KMS-11 (cell line): Measurements from ENCODE around the gene PNMA8C.

Source experiments
- H2AFZ ChIP-seq: fragments of 200-600 bp; sonication (generic); 2 replicates; pipeline ENCODE4 v1.6.1; 2016; ENCODE audit warnings: antibody characterized with exemption, mixed run types, low read depth
- H3K27ac ChIP-seq: fragments of 200-600 bp; sonication (generic); 2 replicates; pipeline ENCODE4 v1.6.1; 2016; ENCODE audit warnings: mild to moderate bottlenecking, mixed run types
- H3K27me3 ChIP-seq: fragments of 200-600 bp; sonication (generic); 2 replicates; pipeline ENCODE4 v1.6.1; 2017; ENCODE audit warnings: mild to moderate bottlenecking, low read depth, mixed run types, moderate library complexity; ENCODE audit not compliant: insufficient read depth
- H3K36me3 ChIP-seq: fragments of 200-600 bp; sonication (generic); 2 replicates; pipeline ENCODE4 v1.6.1; 2017; ENCODE audit warnings: mild to moderate bottlenecking, mixed run types; ENCODE audit not compliant: insufficient read depth
- H3K4me1 ChIP-seq: fragments of 200-600 bp; sonication (generic); 2 replicates; pipeline ENCODE4 v1.6.1; 2016; ENCODE audit warnings: mild to moderate bottlenecking, low read depth, mixed run types; ENCODE audit not compliant: poor library complexity, severe bottlenecking
- H3K4me2 ChIP-seq: fragments of 200-600 bp; sonication (generic); 2 replicates; pipeline ENCODE4 v1.7.0; 2016; ENCODE audit warnings: mild to moderate bottlenecking, mixed run types
- H3K4me3 ChIP-seq: fragments of 200-600 bp; sonication (generic); IDR thresholded peaks from 2 replicates; pipeline ENCODE4 v1.6.1; 2017; ENCODE audit warnings: low read depth, low read length, mixed read lengths; ENCODE audit not compliant: insufficient read depth
- H3K79me2 ChIP-seq: fragments of 200-600 bp; sonication (generic); 2 replicates; pipeline ENCODE4 v1.6.1; 2016; ENCODE audit warnings: low read depth, mixed run types; ENCODE audit not compliant: insufficient read depth
- H3K9ac ChIP-seq: fragments of 200-600 bp; sonication (generic); 2 replicates; pipeline ENCODE4 v1.6.1; 2016; ENCODE audit warnings: mild to moderate bottlenecking, mixed run types
- H4K20me1 ChIP-seq: fragments of 200-600 bp; sonication (generic); 2 replicates; pipeline ENCODE4 v1.6.1; 2016; ENCODE audit warnings: mild to moderate bottlenecking, mixed run types; ENCODE audit not compliant: insufficient read depth
- TF ChIP-seq, protein P1 (sequence below): fragments of 200-600 bp; sonication (generic); conservative IDR thresholded peaks from 2 replicates; pipeline ENCODE4 v1.6.1; 2017; ENCODE audit warnings: low read depth, mild to moderate bottlenecking, antibody characterized with exemption, low read length, moderate library complexity, mixed read lengths

Gene PNMA8C

DNA sequence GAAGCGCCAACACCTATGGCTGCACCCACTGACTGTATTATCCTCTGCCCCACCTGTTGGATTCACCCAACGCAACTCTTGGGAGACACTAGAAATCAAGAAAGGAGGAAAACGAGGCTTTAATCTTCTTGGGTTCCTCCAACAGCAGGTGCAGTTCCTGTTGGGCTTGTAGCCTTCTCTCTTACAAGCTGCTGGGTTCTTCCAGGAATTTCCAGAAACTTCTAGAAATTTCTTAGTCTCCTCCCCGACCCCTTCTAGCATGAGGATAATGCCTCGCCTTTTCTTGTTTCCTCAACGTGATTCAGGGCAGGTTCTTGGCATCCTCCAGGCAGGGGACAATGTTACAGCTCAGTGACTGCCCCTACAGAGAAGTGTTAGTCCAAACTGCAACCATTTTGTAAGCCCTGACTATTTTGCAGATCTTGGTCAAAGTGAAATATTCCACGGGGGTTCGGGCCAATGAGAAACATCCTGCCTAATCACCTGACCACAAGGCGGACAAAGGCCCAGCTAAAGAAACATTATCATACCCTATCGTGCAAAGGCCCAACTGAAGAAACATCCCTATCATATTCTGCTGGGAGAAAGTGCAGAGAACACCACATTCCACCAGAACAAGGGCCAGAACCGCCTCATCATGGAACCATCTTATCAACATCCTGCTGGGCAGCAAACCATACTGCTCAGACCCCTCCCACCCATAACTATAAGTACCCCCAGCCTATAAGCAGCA is 43.2 kb upstream of the PNMA8C start:
- Histone ChIP-seq H3K4me3 (no peak overlapping the region), H2AFZ (no peak overlapping the region), H3K36me3 (no peaks in the 10 kb centered on the region)

DNA sequence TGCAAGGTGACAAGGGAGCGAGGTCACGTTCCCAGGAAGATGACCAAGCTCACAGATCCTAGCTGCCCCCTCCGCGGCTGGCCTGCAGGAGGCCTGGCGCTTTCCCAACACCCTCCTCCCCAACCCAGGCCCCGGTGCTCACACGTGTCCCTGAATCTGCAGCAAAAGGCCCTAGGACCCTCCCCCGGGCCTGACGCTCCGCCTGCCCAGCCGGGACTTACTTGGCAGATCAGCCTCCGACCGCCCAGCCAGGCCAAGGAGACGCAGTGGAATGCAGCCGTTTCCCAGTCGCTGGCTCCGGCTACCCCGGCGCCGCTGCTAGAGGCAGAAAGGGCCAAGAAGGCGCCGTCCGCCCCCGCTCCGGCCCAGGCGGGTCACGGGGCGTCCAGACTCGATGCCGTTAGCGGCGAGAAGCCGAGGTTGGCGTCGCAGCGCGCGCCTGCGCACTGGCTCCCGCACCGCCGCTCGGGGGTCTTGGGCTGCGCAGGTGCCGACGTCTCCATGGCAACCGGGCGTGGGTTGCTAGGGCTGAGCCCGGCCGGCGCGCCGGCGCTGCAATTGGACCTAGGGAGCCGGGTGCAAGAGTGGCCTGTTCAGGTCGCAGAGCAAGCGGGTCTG is 42.5 kb upstream of the PNMA8C start, which contains the start of gene PNMA8A:
PNMA8A (minus strand) TSS at position 448 of the 618 bp plus-strand sequence. CDS start 528 bp downstream, outside the sequence.
- no peak within 1 kb of the TSS for H3K4me3 ChIP-seq
- no peaks in the 10 kb centered on the region for H4K20me1 ChIP-seq
- no peak within 1 kb of the TSS for H3K27ac ChIP-seq
- H2AFZ ChIP-seq, result no peak within 1 kb of the TSS
- no peak within 1 kb of the TSS for H3K9ac ChIP-seq
- peaks cover 70% of the 10 kb centered on the region for H3K27me3 ChIP-seq
- no peaks in the 10 kb centered on the region for H3K36me3 ChIP-seq
- peaks cover 19% of the 10 kb centered on the region for H3K4me1 ChIP-seq
- no peak within 1 kb of the TSS for H3K4me2 ChIP-seq
- TF ChIP-seq, protein P1, sequence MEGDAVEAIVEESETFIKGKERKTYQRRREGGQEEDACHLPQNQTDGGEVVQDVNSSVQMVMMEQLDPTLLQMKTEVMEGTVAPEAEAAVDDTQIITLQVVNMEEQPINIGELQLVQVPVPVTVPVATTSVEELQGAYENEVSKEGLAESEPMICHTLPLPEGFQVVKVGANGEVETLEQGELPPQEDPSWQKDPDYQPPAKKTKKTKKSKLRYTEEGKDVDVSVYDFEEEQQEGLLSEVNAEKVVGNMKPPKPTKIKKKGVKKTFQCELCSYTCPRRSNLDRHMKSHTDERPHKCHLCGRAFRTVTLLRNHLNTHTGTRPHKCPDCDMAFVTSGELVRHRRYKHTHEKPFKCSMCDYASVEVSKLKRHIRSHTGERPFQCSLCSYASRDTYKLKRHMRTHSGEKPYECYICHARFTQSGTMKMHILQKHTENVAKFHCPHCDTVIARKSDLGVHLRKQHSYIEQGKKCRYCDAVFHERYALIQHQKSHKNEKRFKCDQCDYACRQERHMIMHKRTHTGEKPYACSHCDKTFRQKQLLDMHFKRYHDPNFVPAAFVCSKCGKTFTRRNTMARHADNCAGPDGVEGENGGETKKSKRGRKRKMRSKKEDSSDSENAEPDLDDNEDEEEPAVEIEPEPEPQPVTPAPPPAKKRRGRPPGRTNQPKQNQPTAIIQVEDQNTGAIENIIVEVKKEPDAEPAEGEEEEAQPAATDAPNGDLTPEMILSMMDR, result no peak
- no peaks in the 10 kb centered on the region for H3K79me2 ChIP-seq

More for the DNA sequence above, 43.2 kb upstream of the PNMA8C start:
- Histone ChIP-seq H3K27ac (no peak overlapping the region), H3K4me1 (peaks cover 11% of the 10 kb centered on the region), H3K27me3 (peaks cover 70% of the 10 kb centered on the region), H3K4me2 (no peak overlapping the region), H4K20me1 (no peaks in the 10 kb centered on the region), H3K79me2 (no peaks in the 10 kb centered on the region), H3K9ac (no peak overlapping the region)
- TF ChIP-seq, protein P1, result no peak

GRCh38 chr19:46470376-46470775 is 41.6 kb upstream of the PNMA8C start:
- Histone ChIP-seq H3K4me3 (no peak overlapping the region), H2AFZ (no peak overlapping the region), H4K20me1 (no peaks in the 10 kb centered on the region), H3K79me2 (no peaks in the 10 kb centered on the region), H3K36me3 (no peaks in the 10 kb centered on the region), H3K27ac (no peak overlapping the region), H3K9ac (no peak overlapping the region), H3K27me3 (peaks cover 64% of the 10 kb centered on the region), H3K4me2 (no peak overlapping the region), H3K4me1 (peaks cover 26% of the 10 kb centered on the region)
- TF ChIP-seq, protein P1, result no peak

GRCh38 chr19:46469541-46470185 is 40.9 kb upstream of the PNMA8C start:
- Histone ChIP-seq H3K9ac (no peak overlapping the region), H3K4me2 (no peak overlapping the region), H3K4me1 (peaks cover 26% of the 10 kb centered on the region)

More at GRCh38 chr19:46469541-46470185, 40.9 kb upstream of the PNMA8C start:
- Histone ChIP-seq H3K27me3 (peaks cover 65% of the 10 kb centered on the region), H3K27ac (no peak overlapping the region), H4K20me1 (no peaks in the 10 kb centered on the region), H2AFZ (no peak overlapping the region), H3K36me3 (no peaks in the 10 kb centered on the region), H3K79me2 (no peaks in the 10 kb centered on the region), H3K4me3 (no peak overlapping the region)
- TF ChIP-seq, protein P1, result no peak
